HG03342 (cell line): ENCODE measurements around the gene REEP2.

Source experiments
- ATAC-seq: cut with Tn5 transposase; IDR thresholded peaks from one replicate; pipeline ENCODE4 v1.9.1; 2021; ENCODE audit warnings: mild to moderate bottlenecking, moderate library complexity; ENCODE audit not compliant: unreplicated experiment

Gene REEP2

DNA sequence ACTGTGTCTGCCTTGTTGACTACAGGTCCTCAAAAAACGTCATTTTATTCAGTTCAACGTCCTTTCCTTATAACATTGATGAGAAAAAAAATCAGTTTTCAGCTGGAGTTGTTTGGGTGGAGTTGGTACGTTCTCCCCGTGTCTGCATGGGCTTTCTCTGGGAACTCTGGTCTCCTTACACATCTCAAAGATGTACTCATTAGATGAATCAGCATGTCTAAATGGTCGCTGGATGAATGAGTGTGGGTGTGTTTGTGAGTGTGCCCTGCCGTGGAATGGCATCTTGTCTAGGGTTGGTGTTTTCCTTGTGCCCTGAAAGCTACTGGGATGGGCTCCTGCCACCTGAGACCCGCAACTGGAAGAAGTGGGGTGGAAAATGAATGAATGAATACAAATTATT, 56.5 kb downstream of the REEP2 start:
- ATAC-seq = no peak
